AG10803 (cell line): ENCODE data around the gene KRR1.
A peak's percentile ranks its signal among the peaks of the same experiment; 100 is the strongest.
"Not testable (repeated sequence)": the region's sequence is repeated elsewhere in the genome, so short reads cannot be mapped to it uniquely, and the experiment has no call there.

Experiments
- DNase-seq: peaks from one replicate; pipeline ENCODE4 v3.0.0; 2010; ENCODE audit warnings: low read depth
- H3K4me3 ChIP-seq: 2 replicates; pipeline ENCODE4 v1.5.1; 2011; ENCODE audit warnings: mild to moderate bottlenecking, low read length, control low read depth
- CTCF ChIP-seq: conservative IDR thresholded peaks from 2 replicates; pipeline ENCODE4 v1.5.1; 2011; ENCODE audit warnings: mild to moderate bottlenecking, low read length, control low read depth, inconsistent platforms

KRR1 gene

GRCh38 chr12:75444429-75445136 is 66.8 kb downstream of the KRR1 start:
- no peak overlapping the region for H3K4me3 ChIP-seq
- DNase-seq = peak; percentile 74
- TF ChIP-seq CTCF = no peak

- TF ChIP-seq CTCF = no peak
- H3K4me3 ChIP-seq = no peak overlapping the region
- no peak for DNase-seq
Measured at GRCh38 chr12:75443709-75444108, 67.7 kb downstream of the KRR1 start.

GRCh38 chr12:75442454-75442853 is 69.0 kb downstream of the KRR1 start:
- not testable (repeated sequence) for H3K4me3 ChIP-seq

GRCh38 chr12:75441687-75442449 is 69.5 kb downstream of the KRR1 start:
- H3K4me3 ChIP-seq, DNase-seq: not testable (repeated sequence)

More at GRCh38 chr12:75442454-75442853, 69.0 kb downstream of the KRR1 start:
- not testable (repeated sequence) for DNase-seq
